Head of caudate nucleus (tissue), 42 donors: ENCODE data around the gene SLC25A12.
"Not testable (repeated sequence)": the region's sequence is repeated elsewhere in the genome, so short reads cannot be mapped to it uniquely, and the experiment has no call there.

Source experiments
- DNase-seq, 42 donors: peaks; one replicate each; pipeline versions ENCODE4 v3.0.0 to v3.0.0-alpha.2; 2020 to 2021; ENCODE audit warnings: mixed read lengths in 7 of 42
- intact Hi-C: fragments of 100-400 bp; cut with DNase I; formaldehyde crosslinking; loops from one replicate; pipeline ENCODE4 v1.15.0; 2022

SLC25A12 gene, protein sequence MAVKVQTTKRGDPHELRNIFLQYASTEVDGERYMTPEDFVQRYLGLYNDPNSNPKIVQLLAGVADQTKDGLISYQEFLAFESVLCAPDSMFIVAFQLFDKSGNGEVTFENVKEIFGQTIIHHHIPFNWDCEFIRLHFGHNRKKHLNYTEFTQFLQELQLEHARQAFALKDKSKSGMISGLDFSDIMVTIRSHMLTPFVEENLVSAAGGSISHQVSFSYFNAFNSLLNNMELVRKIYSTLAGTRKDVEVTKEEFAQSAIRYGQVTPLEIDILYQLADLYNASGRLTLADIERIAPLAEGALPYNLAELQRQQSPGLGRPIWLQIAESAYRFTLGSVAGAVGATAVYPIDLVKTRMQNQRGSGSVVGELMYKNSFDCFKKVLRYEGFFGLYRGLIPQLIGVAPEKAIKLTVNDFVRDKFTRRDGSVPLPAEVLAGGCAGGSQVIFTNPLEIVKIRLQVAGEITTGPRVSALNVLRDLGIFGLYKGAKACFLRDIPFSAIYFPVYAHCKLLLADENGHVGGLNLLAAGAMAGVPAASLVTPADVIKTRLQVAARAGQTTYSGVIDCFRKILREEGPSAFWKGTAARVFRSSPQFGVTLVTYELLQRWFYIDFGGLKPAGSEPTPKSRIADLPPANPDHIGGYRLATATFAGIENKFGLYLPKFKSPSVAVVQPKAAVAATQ

DNA sequence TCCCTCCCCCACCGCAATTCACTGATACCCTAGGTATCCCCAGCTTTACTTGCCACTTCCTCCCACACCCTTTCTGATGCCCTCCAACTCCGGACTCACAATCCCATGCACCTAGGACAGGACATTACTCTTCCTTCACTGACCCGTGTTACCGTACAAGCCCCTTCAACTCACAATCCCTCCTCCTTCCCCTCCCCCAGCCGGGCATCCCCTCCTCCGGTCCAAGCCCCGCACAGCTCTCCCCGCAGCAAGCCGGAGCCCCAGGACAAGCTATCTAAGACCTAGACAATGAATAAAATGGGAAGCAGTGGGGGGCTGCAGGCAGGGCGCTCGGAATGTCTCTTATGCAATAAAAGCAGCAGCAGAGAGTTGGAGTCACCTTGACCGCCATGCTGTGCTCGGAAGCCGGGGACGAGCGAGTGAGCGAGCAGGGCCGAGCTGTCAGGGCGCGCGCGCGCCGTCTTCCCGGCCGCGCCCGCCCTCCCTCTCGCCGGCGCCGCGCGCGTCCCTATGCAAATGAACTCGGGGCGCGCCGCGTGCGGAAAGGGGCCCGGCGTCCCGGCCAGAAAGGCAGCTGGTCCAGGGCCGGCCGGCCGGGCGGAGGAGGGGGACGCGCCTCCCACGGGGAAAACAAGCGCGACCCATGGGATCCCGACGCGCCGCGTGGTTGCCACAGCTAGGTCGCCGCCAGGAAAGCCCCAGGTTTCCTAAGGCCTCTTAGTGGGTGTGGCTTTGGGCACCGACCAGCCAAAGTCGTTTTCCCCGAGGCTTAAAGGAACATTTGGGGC lies at the start of gene SLC25A12:
TSS of gene SLC25A12 (minus strand) at position 421 of the 788 bp plus-strand sequence. CDS start at position 391, 30 bp downstream.
- intact Hi-C loops = loop anchor here (2.0 kb wide), 1 partner anchor 29 kb away; the partner anchor contains the start of gene HAT1
- peak; percentile 35 to 92 (median 84) for DNase-seq

DNA sequence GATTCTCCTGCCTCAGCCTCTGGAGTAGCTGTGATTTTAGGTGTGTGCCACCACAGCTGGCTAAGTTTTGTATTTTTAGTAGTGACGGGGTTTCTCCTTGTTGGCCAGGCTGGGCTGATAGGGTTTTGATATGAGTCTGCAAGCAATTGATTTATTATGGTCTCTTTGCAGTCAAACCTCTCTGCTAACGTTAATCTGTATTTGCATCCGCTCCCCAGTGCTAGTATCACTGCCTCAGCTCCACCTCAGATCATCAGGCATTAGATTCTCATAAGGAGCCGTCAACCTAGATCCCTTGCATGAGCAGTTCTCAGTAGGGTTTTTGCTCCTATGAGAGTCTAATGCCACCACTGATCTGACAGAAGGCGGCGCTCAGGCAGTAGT lies 47.3 kb upstream of the SLC25A12 start:
- intact Hi-C loops = no loop called here
- no peak for DNase-seq

DNA sequence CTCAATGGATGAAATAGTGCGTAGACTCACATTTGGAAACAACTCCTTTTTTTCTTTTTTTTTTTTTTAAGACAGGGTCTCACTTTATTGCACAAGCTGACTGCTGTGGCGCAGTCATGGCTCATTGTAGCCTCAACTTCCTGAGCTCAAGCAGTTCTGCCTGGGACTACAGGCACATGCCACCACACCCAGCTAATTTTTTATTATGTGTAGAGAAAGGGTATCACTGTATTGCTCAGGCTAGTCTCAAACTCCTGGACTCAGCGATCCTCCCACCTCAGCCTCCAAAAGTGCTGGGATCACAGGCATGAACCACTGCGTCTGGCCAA lies 45.7 kb upstream of the SLC25A12 start:
- no peak for DNase-seq
- intact Hi-C loops = no loop called here

- intact Hi-C loops = no loop called here
- no peak for DNase-seq
Observed at GRCh38 chr2:171939058-171939742, 45.2 kb upstream of the SLC25A12 start.

- intact Hi-C loops = no loop called here
- no peak for DNase-seq
Observed at GRCh38 chr2:171930385-171930784, 36.3 kb upstream of the SLC25A12 start.

DNA sequence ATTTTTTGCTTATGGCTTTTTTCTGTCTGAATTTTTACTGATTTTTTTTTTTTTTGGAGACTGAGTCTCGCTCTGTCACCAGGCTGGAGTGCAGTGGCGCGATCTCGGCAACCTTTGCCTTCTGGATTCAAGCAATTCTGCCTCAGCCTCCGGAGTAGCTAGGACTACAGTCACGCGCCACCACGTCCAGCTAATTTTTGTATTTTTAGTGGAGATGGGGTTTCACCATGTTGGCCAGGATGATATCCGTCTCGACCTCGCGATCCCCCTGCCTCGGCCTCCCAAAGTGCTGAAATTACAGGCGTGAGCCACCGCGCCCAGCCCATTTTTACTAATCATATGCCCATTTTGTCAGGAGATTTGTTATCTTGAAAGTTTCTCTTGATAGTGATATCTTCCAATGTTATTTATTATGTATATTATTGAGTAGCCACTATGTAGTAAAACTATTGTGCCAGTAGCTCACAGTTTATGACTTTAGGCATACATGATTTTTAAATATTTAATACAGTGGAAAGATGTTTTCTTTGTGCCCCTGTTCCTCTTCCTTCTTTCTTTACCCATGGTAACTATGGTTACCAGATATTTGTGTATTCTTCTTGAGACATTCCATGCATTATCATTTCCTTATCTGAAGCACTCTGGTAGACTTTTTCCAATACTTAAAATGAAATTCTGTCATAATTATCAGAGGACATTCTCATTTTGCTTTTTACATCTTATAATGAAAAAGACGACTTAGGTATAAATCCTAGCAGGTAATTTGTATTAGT lies 30.3 kb upstream of the SLC25A12 start:
- DNase-seq = no peak
- intact Hi-C loops = loop anchor here (10.0 kb wide), 1 partner anchor 180 kb away; the partner anchor contains the start of gene DLX2

GRCh38 chr2:171923206-171923605 lies 29.2 kb upstream of the SLC25A12 start:
- DNase-seq = no peak
- intact Hi-C loops = loop anchor here (2.0 to 10.0 kb wide), 2 partner anchors 28 to 182 kb away; partner anchors contain the start of genes DLX2 and SLC25A12

- intact Hi-C loops = loop anchor here (2.0 to 10.0 kb wide), 2 partner anchors 28 to 182 kb away; partner anchors contain the start of genes DLX2 and SLC25A12
- DNase-seq = peak; percentile 96 to 99 (median 98)
Observed at GRCh38 chr2:171922230-171923022, 28.4 kb upstream of the SLC25A12 start, which contains the start of gene HAT1. Gene HAT1 (plus strand): TSS chr2:171922461. CDS start chr2:171922501, 40 bp downstream.

DNA sequence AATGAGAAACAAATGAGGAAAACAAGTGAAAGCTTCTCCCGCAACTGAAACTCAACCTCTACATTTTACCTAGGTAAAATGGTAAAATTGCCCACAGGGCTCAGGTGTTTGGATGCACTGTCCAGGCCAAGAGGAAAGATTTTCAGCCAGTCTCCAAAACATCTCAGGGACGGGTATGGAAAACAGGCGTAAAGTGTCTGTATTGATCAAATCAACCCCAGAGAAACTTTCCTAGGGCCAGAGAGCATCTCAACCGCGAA lies 27.9 kb upstream of the SLC25A12 start:
- intact Hi-C loops = loop anchor here (2.0 to 10.0 kb wide), 2 partner anchors 27 to 183 kb away; partner anchors contain the start of genes DLX2 and SLC25A12
- no peak for DNase-seq

- no peak for DNase-seq
- intact Hi-C loops = no loop called here
Observed at GRCh38 chr2:171919453-171919852, 25.4 kb upstream of the SLC25A12 start.

GRCh38 chr2:171913517-171913916 lies 19.5 kb upstream of the SLC25A12 start:
- intact Hi-C loops = no loop called here
- DNase-seq = no peak

GRCh38 chr2:171910494-171910893 lies 16.4 kb upstream of the SLC25A12 start:
- intact Hi-C loops = no loop called here
- DNase-seq = no peak

GRCh38 chr2:171909266-171909665 lies 15.2 kb upstream of the SLC25A12 start:
- DNase-seq = no peak
- intact Hi-C loops = no loop called here

GRCh38 chr2:171908235-171908634 lies 14.2 kb upstream of the SLC25A12 start:
- intact Hi-C loops = no loop called here
- no peak for DNase-seq

DNA sequence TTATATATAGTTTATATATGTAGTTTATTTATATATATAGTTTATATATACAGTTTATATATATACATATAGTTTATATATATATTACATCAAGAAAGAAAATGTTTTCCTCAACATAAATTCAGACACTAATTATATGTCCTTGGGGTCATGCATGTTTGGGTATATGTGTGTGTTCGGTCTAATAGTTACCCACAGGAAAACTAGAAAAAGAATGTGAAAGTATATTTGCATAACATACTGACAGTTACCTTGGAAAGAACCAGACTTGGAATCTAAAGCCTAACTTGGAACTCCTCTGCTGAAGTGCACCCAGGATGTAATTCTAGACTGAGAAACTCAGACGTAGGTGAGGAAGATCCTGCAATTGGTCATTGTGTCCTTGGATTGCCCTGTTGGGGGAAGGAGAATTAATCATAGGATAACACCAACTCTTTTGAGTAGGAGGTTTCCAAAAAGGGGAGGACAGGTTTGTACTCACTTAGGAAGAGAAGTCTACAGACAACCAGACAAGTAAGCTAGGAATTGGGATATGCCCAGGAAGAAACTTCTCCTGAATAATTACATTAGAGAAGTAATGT lies 8.9 kb upstream of the SLC25A12 start:
- intact Hi-C loops = no loop called here
- no peak for DNase-seq

DNA sequence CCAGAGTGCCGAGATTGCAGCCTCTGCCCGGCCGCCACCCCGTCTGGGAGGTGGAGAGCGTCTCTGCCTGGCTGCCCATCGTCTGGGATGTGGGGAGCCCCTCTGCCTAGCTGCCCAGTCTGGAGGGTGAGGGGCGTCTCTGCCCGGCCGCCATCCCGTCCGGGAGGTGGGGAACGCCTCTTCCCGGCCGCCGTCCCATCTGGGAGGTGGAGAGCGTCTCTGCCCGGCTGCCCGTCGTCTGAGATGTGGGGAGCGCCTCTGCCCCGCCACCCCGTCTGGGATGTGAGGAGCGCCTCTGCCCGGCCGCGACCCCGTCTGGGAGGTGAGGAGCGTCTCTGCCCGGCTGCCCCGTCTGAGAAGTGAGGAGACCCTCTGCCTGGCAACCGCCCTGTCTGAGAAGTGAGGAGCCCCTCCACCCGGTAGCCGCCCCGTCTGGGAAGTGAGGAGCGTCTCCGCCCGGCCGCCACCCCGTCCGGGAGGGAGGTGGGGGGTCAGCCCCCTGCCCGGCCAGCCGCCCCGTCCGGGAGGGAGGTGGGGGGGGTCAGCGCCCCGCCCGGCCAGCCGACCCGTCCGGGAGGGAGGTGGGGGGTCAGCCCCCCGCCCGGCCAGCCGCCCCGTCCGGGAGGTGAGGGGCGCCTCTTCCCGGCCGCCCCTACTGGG lies 5.7 kb upstream of the SLC25A12 start:
- intact Hi-C loops, DNase-seq: not testable (repeated sequence)

- DNase-seq = no peak
- intact Hi-C loops = loop anchor here (2.0 kb wide), 1 partner anchor 27 kb away; the partner anchor contains the start of gene HAT1
Observed at GRCh38 chr2:171895786-171896185, 1.7 kb upstream of the SLC25A12 start.
